Right atrium auricular region (tissue), 2 donors: Measurements from ENCODE around the gene DLL3. TPM values are rescaled to one million over a fixed set of nuclear protein-coding genes. Genes with fewer than 3 reads are reported as not detected.

ENCODE experiments used
- DNase-seq: peaks from one replicate; pipeline ENCODE4 v3.0.0-alpha.2; 2019; ENCODE audit warnings: low spot score
- H3K27ac ChIP-seq, 2 donors: fragments of 200-600 bp; sonication (generic); 1 replicate in 1 of 2; 2 replicates in 1 of 2; pipeline ENCODE4 v1.5.1; 2016 to 2019
- H3K27me3 ChIP-seq, 2 donors: fragments of 200-600 bp; sonication (generic); one replicate each; pipeline versions ENCODE4 v1.5.1 to v1.6.0; 2017 to 2019
- H3K36me3 ChIP-seq: fragments of 200-600 bp; sonication (generic); one replicate; pipeline ENCODE4 v1.5.1; 2016
- H3K4me1 ChIP-seq, 2 donors: fragments of 200-600 bp; sonication (generic); one replicate each; pipeline versions ENCODE4 v1.5.1 to v1.6.0; 2017 to 2019
- H3K4me3 ChIP-seq, 2 donors: fragments of 200-600 bp; sonication (generic); 1 replicate in 1 of 2; 2 replicates in 1 of 2; pipeline ENCODE4 v1.5.1; 2017 to 2019; ENCODE audit warnings: mild to moderate bottlenecking in 1 of 2, moderate library complexity in 1 of 2
- H3K9me3 ChIP-seq, 2 donors: fragments of 200-600 bp; sonication (generic); one replicate each; pipeline ENCODE4 v1.5.1; 2019
- total RNA-seq, 2 donors: library from RNA; depleted of rRNA; stranded (reverse); fragments of >200 nt; gene quantifications; one replicate each; pipeline ENCODE4 v1.1.0, GENCODE V29; 2016
- TF ChIP-seq, protein P1 (sequence below), 2 donors: fragments of 200-600 bp; sonication (generic); IDR thresholded peaks; one replicate each; pipeline ENCODE4 v1.5.1; 2019; ENCODE audit warnings: antibody characterized with exemption in 2 of 2

The DLL3 gene
- total RNA-seq, 2 donors from 2014 or later = not detected

DNA sequence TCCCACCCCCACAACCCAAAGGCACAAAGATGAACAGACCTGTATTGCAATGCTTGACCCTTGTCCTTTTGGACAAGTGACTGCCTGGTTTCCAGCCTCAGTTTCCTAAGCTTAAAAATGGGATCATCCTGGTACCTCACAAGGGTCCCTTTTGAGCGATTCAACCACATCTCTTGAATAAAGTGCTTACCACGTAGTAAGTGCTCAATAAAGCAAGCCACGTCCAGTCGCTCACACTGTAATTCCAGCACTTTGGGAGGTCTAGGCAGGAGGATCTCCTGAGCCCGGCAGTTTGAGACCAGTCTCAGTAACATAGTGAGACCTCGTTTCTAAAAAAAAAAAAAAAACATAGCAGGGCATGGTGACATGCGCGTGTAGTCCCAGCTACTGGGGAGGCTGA is 1.2 kb downstream of the DLL3 start:
- peaks cover 0 to 19% of the 10 kb centered on the region in 2 donors for H3K4me1 ChIP-seq
- DNase-seq = no peak
- no peak overlapping the region for H3K4me3 ChIP-seq
- TF ChIP-seq, protein P1, sequence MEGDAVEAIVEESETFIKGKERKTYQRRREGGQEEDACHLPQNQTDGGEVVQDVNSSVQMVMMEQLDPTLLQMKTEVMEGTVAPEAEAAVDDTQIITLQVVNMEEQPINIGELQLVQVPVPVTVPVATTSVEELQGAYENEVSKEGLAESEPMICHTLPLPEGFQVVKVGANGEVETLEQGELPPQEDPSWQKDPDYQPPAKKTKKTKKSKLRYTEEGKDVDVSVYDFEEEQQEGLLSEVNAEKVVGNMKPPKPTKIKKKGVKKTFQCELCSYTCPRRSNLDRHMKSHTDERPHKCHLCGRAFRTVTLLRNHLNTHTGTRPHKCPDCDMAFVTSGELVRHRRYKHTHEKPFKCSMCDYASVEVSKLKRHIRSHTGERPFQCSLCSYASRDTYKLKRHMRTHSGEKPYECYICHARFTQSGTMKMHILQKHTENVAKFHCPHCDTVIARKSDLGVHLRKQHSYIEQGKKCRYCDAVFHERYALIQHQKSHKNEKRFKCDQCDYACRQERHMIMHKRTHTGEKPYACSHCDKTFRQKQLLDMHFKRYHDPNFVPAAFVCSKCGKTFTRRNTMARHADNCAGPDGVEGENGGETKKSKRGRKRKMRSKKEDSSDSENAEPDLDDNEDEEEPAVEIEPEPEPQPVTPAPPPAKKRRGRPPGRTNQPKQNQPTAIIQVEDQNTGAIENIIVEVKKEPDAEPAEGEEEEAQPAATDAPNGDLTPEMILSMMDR (IDR thresholded peaks at IDR 0.05) = no peak
- H3K27me3 ChIP-seq = peaks cover 4 to 10% of the 10 kb centered on the region in 2 donors
- H3K27ac ChIP-seq = no peak overlapping the region
- no peaks in the 10 kb centered on the region for H3K9me3 ChIP-seq
- no peaks in the 10 kb centered on the region for H3K36me3 ChIP-seq

DNA sequence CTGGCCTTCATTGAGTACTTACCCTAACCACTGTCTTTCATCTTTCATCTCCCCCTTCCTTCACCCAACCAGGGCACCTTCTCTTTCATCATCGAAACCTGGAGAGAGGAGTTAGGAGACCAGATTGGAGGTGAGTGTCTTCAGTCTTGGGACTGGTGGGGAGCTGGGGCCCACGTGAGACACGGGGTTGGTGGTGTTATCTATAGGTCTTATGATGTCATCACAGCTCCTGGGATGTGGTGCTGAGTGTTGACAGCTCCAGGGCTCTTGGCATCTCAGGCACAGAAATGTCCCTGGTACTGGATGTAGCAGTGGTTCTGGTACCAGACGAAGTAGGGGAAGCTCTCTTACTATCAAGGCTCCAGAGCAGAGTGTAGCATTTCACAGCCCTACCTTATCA is 1.8 kb downstream of the DLL3 start:
- peaks cover 0 to 19% of the 10 kb centered on the region in 2 donors for H3K4me1 ChIP-seq
- DNase-seq = no peak
- H3K36me3 ChIP-seq = no peaks in the 10 kb centered on the region
- TF ChIP-seq, protein P1 (IDR thresholded peaks at IDR 0.05) = no peak
- no peaks in the 10 kb centered on the region for H3K9me3 ChIP-seq
- no peak overlapping the region for H3K27ac ChIP-seq
- H3K4me3 ChIP-seq = no peak overlapping the region
- peaks cover 4 to 10% of the 10 kb centered on the region in 2 donors for H3K27me3 ChIP-seq

DNA sequence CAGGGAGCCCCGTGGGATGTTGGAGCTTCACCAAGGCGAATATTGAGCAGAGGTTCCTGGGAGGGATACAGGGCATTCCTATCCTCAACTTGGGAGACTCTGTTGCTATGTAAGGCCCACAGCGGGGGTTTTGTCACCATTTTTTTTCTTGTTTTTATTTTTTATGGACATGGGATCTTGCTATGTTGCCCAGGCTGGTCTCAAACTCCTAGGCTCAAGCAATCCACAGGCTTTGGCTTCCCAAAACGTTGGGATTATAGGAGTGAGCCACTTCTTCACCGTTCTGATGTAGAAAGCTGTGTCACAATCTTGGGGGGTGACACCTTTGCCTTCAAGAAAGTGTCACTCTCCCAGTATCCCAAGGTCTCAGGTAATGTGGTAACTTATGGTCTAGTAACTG is 2.6 kb downstream of the DLL3 start:
- Histone ChIP-seq H3K9me3 (no peaks in the 10 kb centered on the region), H3K27me3 (peaks cover 4 to 10% of the 10 kb centered on the region in 2 donors)
- TF ChIP-seq, protein P1 (IDR thresholded peaks at IDR 0.05) = no peak

DNA sequence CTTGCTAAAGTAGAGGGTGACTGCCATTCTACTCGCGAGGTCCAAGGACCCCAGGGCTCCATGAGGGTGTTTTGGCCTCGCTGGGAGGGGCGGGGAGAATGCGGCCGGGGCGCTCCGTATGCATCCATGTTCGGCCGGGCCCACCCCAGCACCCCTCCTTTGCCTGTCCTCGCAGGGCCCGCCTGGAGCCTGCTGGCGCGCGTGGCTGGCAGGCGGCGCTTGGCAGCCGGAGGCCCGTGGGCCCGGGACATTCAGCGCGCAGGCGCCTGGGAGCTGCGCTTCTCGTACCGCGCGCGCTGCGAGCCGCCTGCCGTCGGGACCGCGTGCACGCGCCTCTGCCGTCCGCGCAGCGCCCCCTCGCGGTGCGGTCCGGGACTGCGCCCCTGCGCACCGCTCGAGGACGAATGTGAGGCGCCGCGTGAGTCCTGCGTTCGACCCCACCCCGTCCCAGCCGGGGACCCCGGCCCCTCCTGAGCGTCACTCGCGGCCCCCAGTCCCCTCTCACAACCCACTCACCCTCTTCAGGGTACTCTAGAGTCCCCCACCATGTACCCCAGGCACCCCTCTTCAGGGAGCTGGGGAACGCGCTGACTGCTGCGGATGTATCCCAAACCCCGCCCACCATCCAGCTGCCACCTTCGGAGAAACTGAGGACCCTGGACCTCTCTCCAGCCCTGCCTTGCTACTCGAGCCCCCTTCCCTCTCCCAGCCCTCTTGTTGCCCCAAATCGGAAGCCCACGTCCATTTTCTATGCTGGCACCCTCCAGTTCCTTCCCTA is 4.1 kb downstream of the DLL3 start:
- Histone ChIP-seq H3K4me3 (no peak overlapping the region), H3K9me3 (no peaks in the 10 kb centered on the region), H3K36me3 (no peaks in the 10 kb centered on the region), H3K4me1 (peaks cover 0 to 24% of the 10 kb centered on the region in 2 donors), H3K27ac (no peak overlapping the region), H3K27me3 (peaks cover 4 to 14% of the 10 kb centered on the region in 2 donors)
- TF ChIP-seq, protein P1 (IDR thresholded peaks at IDR 0.05) = peak; percentile 65 to 87
- no peak for DNase-seq

More for the DNA sequence above, 2.6 kb downstream of the DLL3 start:
- H3K4me3 ChIP-seq = no peak overlapping the region
- no peak overlapping the region for H3K27ac ChIP-seq
- H3K36me3 ChIP-seq = no peaks in the 10 kb centered on the region
- H3K4me1 ChIP-seq = peaks cover 0 to 19% of the 10 kb centered on the region in 2 donors
- no peak for DNase-seq

DNA sequence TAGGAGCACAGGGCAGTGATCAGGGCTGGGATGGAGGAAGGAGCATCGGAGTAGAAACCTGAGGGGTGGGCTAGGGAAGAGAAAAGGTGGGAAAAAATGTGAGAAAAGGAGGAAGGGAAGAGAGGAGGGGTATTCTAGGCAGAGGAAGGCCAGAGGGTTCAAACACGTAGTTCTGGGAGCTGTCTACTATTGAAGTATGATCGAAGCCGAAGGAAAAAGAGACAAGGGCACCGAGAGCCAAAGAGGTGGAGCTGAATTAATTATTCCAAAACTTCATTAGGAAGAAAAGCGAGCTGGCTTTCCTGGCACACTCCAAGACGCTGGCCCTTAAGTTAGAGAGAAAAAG is 7.8 kb downstream of the DLL3 start:
- Histone ChIP-seq H3K4me1 (peaks cover 0 to 9% of the 10 kb centered on the region in 2 donors), H3K27ac (no peak overlapping the region), H3K36me3 (no peaks in the 10 kb centered on the region), H3K9me3 (no peaks in the 10 kb centered on the region), H3K4me3 (peak overlapping the region in 1 of 2 donors; percentile 46), H3K27me3 (peaks cover 0 to 9% of the 10 kb centered on the region in 2 donors)
- TF ChIP-seq, protein P1 (IDR thresholded peaks at IDR 0.05) = no peak
- DNase-seq = no peak
